Measurements from ENCODE around the gene TJAP1. TPM values are rescaled to one million over a fixed set of nuclear protein-coding genes. Genes with fewer than 3 reads are reported as not detected.
A peak's percentile ranks its signal among the peaks of the same experiment; 100 is the strongest.

TJAP1 gene
- total RNA-seq, 1 donor from 2014 or later: 12.9 TPM

GRCh38 chr6:43434943-43435342 is 42.4 kb upstream of the TJAP1 start:
- Histone ChIP-seq H3K9me3 (ENCODE audit: low read depth) (no peaks in the 10 kb centered on the region), H2AFZ (replicated peaks) (no peak overlapping the region), H3K79me2 (ENCODE audit: low read depth) (no peaks in the 10 kb centered on the region), H3K27me3 (no peaks in the 10 kb centered on the region), H3K9ac (no peak overlapping the region), H3K4me1 (no peaks in the 10 kb centered on the region), H3K36me3 (no peaks in the 10 kb centered on the region), H3F3A (ENCODE audit: low read depth) (no peaks in the 10 kb centered on the region), H3K4me3 (no peak overlapping the region), H3K27ac (no peak overlapping the region), H3K4me2 (no peak overlapping the region), H4K20me1 (ENCODE audit: low read depth) (no peaks in the 10 kb centered on the region)
- peaks cover 3% of the 10 kb centered on the region for H3K36me3 Mint-ChIP-seq
- no peak for DNase-seq (ENCODE audit: low spot score)
- peaks cover 8% of the 10 kb centered on the region for H3K4me1 Mint-ChIP-seq
- no peak overlapping the region for H3K4me3 Mint-ChIP-seq
- peaks cover 2% of the 10 kb centered on the region for H3K27me3 Mint-ChIP-seq (ENCODE audit: insufficient read depth, low read depth)
- H3K27ac Mint-ChIP-seq: no peak overlapping the region
- no peak for TF ChIP-seq EZH2phosphoT487 (IDR thresholded peaks at IDR 0.05)
- no peak for TF ChIP-seq EZH2 (IDR thresholded peaks at IDR 0.05)
- no peak for TF ChIP-seq CTCF (IDR thresholded peaks at IDR 0.05)
- no peaks in the 10 kb centered on the region for H3K9me3 Mint-ChIP-seq

- no peak for DNase-seq (ENCODE audit: low spot score)
- peaks cover 2% of the 10 kb centered on the region for H3K27me3 Mint-ChIP-seq (ENCODE audit: insufficient read depth, low read depth)
- H3K36me3 ChIP-seq: no peaks in the 10 kb centered on the region
- TF ChIP-seq CTCF (IDR thresholded peaks at IDR 0.05): no peak
- no peak for TF ChIP-seq EZH2phosphoT487 (IDR thresholded peaks at IDR 0.05)
- TF ChIP-seq EZH2 (IDR thresholded peaks at IDR 0.05): no peak
- H3K4me3 ChIP-seq: no peak overlapping the region
- peaks cover 8% of the 10 kb centered on the region for H3K4me1 Mint-ChIP-seq
- H3F3A ChIP-seq (ENCODE audit: low read depth): no peaks in the 10 kb centered on the region
- no peaks in the 10 kb centered on the region for H3K9me3 Mint-ChIP-seq
- no peaks in the 10 kb centered on the region for H3K9me3 ChIP-seq (ENCODE audit: low read depth)
- no peaks in the 10 kb centered on the region for H4K20me1 ChIP-seq (ENCODE audit: low read depth)
- H3K4me1 ChIP-seq: no peaks in the 10 kb centered on the region
- no peak overlapping the region for H3K27ac ChIP-seq
- peaks cover 3% of the 10 kb centered on the region for H3K36me3 Mint-ChIP-seq
- H2AFZ ChIP-seq (replicated peaks): no peak overlapping the region
- H3K4me3 Mint-ChIP-seq: no peak overlapping the region
- H3K27ac Mint-ChIP-seq: no peak overlapping the region
- H3K27me3 ChIP-seq: no peaks in the 10 kb centered on the region
- H3K79me2 ChIP-seq (ENCODE audit: low read depth): no peaks in the 10 kb centered on the region
- H3K4me2 ChIP-seq: no peak overlapping the region
- H3K9ac ChIP-seq: peak overlapping the region; percentile 22
Measured at GRCh38 chr6:43435682-43436437, 41.5 kb upstream of the TJAP1 start.

- no peak overlapping the region for H3K27ac ChIP-seq
- H3K36me3 ChIP-seq: no peaks in the 10 kb centered on the region
- no peaks in the 10 kb centered on the region for H4K20me1 ChIP-seq (ENCODE audit: low read depth)
- H3K4me3 Mint-ChIP-seq: peak overlapping the region; percentile 16
- TF ChIP-seq CTCF (IDR thresholded peaks at IDR 0.05) (no peak), EZH2 (IDR thresholded peaks at IDR 0.05) (no peak), EZH2phosphoT487 (IDR thresholded peaks at IDR 0.05) (no peak)
- no peaks in the 10 kb centered on the region for H3F3A ChIP-seq (ENCODE audit: low read depth)
- H2AFZ ChIP-seq (replicated peaks): no peak overlapping the region
- H3K4me1 ChIP-seq: no peaks in the 10 kb centered on the region
- peak overlapping the region; percentile 22 for H3K9ac ChIP-seq
- no peaks in the 10 kb centered on the region for H3K9me3 Mint-ChIP-seq
- H3K27me3 ChIP-seq: no peaks in the 10 kb centered on the region
- H3K79me2 ChIP-seq (ENCODE audit: low read depth): no peaks in the 10 kb centered on the region
- peak overlapping the region; percentile 61 for H3K27ac Mint-ChIP-seq
- H3K4me3 ChIP-seq: no peak overlapping the region
- peaks cover 2% of the 10 kb centered on the region for H3K27me3 Mint-ChIP-seq (ENCODE audit: insufficient read depth, low read depth)
- DNase-seq (ENCODE audit: low spot score): no peak
- H3K4me2 ChIP-seq: no peak overlapping the region
- no peaks in the 10 kb centered on the region for H3K9me3 ChIP-seq (ENCODE audit: low read depth)
- peaks cover 8% of the 10 kb centered on the region for H3K4me1 Mint-ChIP-seq
- H3K36me3 Mint-ChIP-seq: peaks cover 1% of the 10 kb centered on the region
Measured at GRCh38 chr6:43436577-43437282, 40.6 kb upstream of the TJAP1 start.

Measured in neural progenitor cell (in vitro differentiated cells).